Panc1 (cell line): ENCODE results near the gene ZNF335. TPM values are rescaled to one million over a fixed set of nuclear protein-coding genes. Genes with fewer than 3 reads are reported as not detected.

Source experiments
- ATAC-seq: fragments of 200-7000 bp; cut with Tn5 transposase; 2 replicates; pipeline ENCODE4 v1.9.1; 2020; ENCODE audit warnings: mild to moderate bottlenecking, moderate library complexity
- BruUV-seq: library from RNA; stranded (reverse); fragments of 400-500 nt; replicated peaks from 2 replicates; lab custom pipeline; 2021; lab: Mats Ljungman, UMichigan
- CTCF ChIA-PET: fragments of 300-600 bp; sonication (Branson Sonifier 250); formaldehyde crosslinking; loops from one replicate; lab custom pipeline; 2022; ENCODE audit warnings: antibody characterized with exemption; lab: Charles Lee
- POLR2A ChIA-PET: fragments of 300-600 bp; sonication (Branson Sonifier 250); formaldehyde crosslinking; loops from one replicate; lab custom pipeline; 2022; ENCODE audit warnings: antibody characterized with exemption; lab: Charles Lee
- DNase-seq: peaks from one replicate; pipeline ENCODE4 v3.0.0-alpha.2; 2010; ENCODE audit warnings: low read depth, low spot score
- H3K27ac ChIP-seq: 2 replicates; pipeline ENCODE4 v1.5.1; 2011; ENCODE audit warnings: mild to moderate bottlenecking, low read length, inconsistent platforms
- H3K27me3 ChIP-seq: fragments of 200-500 bp; sonication (Bioruptor generic); 2 replicates; pipeline ENCODE4 v1.6.0; 2014; ENCODE audit warnings: low read length, inconsistent platforms; ENCODE audit not compliant: control insufficient read depth, insufficient read depth
- H3K36me3 ChIP-seq: fragments of 200-500 bp; sonication (Bioruptor generic); 2 replicates; pipeline ENCODE4 v1.5.1; 2014; ENCODE audit warnings: inconsistent platforms, mild to moderate bottlenecking, low read length, moderate library complexity; ENCODE audit not compliant: control insufficient read depth, insufficient read depth
- H3K4me1 ChIP-seq: 2 replicates; pipeline ENCODE4 v1.5.1; 2011; ENCODE audit warnings: inconsistent platforms, mild to moderate bottlenecking, low read length, moderate library complexity; ENCODE audit not compliant: control insufficient read depth, insufficient read depth
- H3K4me3 ChIP-seq, 2 experiments: 2 replicates each; pipeline ENCODE4 v1.5.1; 2011 to 2012; ENCODE audit warnings: low read depth in 2 of 2, low read length in 2 of 2, mild to moderate bottlenecking in 2 of 2, inconsistent platforms in 1 of 2, moderate library complexity in 1 of 2
- H3K9me3 ChIP-seq: fragments of 200-500 bp; sonication (Bioruptor generic); 2 replicates; pipeline ENCODE4 v1.5.1; 2014; ENCODE audit warnings: low read depth, mild to moderate bottlenecking, inconsistent platforms, low read length, moderate library complexity; ENCODE audit not compliant: control insufficient read depth, insufficient read depth
- CTCF ChIP-seq: fragments of 450-650 bp; IDR thresholded peaks from 2 replicates; pipeline ENCODE4 v1.5.1; 2017; ENCODE audit warnings: mild to moderate bottlenecking
- POLR2AphosphoS5 ChIP-seq: IDR thresholded peaks from 2 replicates; pipeline ENCODE4 v1.6.1; 2012; ENCODE audit warnings: mild to moderate bottlenecking, low read depth, low read length, moderate library complexity
- REST ChIP-seq, 2 experiments: IDR thresholded peaks; 2 replicates each; pipeline ENCODE4 v1.6.1; 2011 to 2012; ENCODE audit warnings: low read depth in 2 of 2, control low read depth in 1 of 2, low read length in 1 of 2, mild to moderate bottlenecking in 1 of 2, moderate library complexity in 1 of 2; ENCODE audit not compliant: insufficient read depth in 1 of 2
- SIN3A ChIP-seq: IDR thresholded peaks from 2 replicates; pipeline ENCODE4 v1.6.1; 2012; ENCODE audit warnings: low read depth, mild to moderate bottlenecking, low read length, moderate library complexity, borderline replicate concordance; ENCODE audit not compliant: insufficient read depth
- TCF7L2 ChIP-seq: IDR thresholded peaks from 2 replicates; pipeline ENCODE4 v1.6.1; 2011; ENCODE audit warnings: mild to moderate bottlenecking, low read depth, low read length, inconsistent platforms
- in situ Hi-C: cut with HindIII; loops from 2 replicates; pipeline ENCODE4 v1.10.0; 2016; ENCODE audit warnings: low sequenced_read_pairs, low pct_unique_long_range_greater_than_20kb
- intact Hi-C: fragments of 100-400 bp; cut with micrococcal nuclease; formaldehyde crosslinking; loops from one replicate; pipeline ENCODE4 v1.10.0; 2022; ENCODE audit not compliant: unreplicated experiment
- total RNA-seq: library from RNA; stranded (reverse); gene quantifications from one replicate; pipeline ENCODE4 v1.2.1, GENCODE V29; 2021; ENCODE audit not compliant: unreplicated experiment

Gene ZNF335
- total RNA-seq, 1 experiment from 2014 or later: 31.1 TPM

GRCh38 chr20:45909817-45910669 is 62.0 kb downstream of the ZNF335 start:
- CTCF ChIA-PET: no interaction called here
- Histone ChIP-seq H3K36me3 (no peaks in the 10 kb centered on the region), H3K27me3 (no peaks in the 10 kb centered on the region), H3K9me3 (no peaks in the 10 kb centered on the region), H3K4me1 (peaks cover 18% of the 10 kb centered on the region), H3K27ac (peak overlapping the region; percentile 29; the same call in 1 of the 2 replicates), H3K4me3 (peak overlapping the region; percentile 7 to 39; a peak in 2 of 4 replicates)
- intact Hi-C loops (no loop called here), in situ Hi-C loops (no loop called here)
- TSS peak; percentile 76 for BruUV-seq
- TF ChIP-seq CTCF: no peak
- TF ChIP-seq SIN3A: no peak
- TF ChIP-seq POLR2AphosphoS5: no peak
- TF ChIP-seq REST (IDR thresholded peaks at IDR 0.05; ENCODE audit: insufficient read depth in 1 of 2, low read depth in 2 of 2, low read length in 1 of 2): no peak
- no peak for TF ChIP-seq TCF7L2
- ATAC-seq (no peak), DNase-seq (no peak)
- POLR2A ChIA-PET: interaction anchor here (0.9 kb wide), 1 partner anchor 61 kb away, joined by 4 read pairs; no protein-coding TSS in a partner anchor

- ChIA-PET CTCF (no interaction called here), POLR2A (interaction anchor here (0.9 kb wide), 1 partner anchor 61 kb away, joined by 4 read pairs; no protein-coding TSS in a partner anchor)
- TF ChIP-seq CTCF (no peak), REST (IDR thresholded peaks at IDR 0.05; ENCODE audit: insufficient read depth in 1 of 2, low read depth in 2 of 2, low read length in 1 of 2) (no peak), POLR2AphosphoS5 (no peak), TCF7L2 (no peak), SIN3A (no peak)
- in situ Hi-C loops (no loop called here), intact Hi-C loops (no loop called here)
- no peak for ATAC-seq
- no TSS peak for BruUV-seq
- Histone ChIP-seq H3K4me3 (no peak overlapping the region), H3K27me3 (no peaks in the 10 kb centered on the region), H3K27ac (peak overlapping the region; percentile 29; the same call in 1 of the 2 replicates), H3K4me1 (peaks cover 18% of the 10 kb centered on the region), H3K36me3 (no peaks in the 10 kb centered on the region), H3K9me3 (no peaks in the 10 kb centered on the region)
- DNase-seq: no peak
Measured at GRCh38 chr20:45909336-45909808, 62.6 kb downstream of the ZNF335 start.
